ENCODE results near the gene LAD1.

Gene LAD1

GRCh38 chr1:201391651-201392511, 7.2 kb downstream of the LAD1 start:
- no peak for DNase-seq (ENCODE audit: low spot score)

DNA sequence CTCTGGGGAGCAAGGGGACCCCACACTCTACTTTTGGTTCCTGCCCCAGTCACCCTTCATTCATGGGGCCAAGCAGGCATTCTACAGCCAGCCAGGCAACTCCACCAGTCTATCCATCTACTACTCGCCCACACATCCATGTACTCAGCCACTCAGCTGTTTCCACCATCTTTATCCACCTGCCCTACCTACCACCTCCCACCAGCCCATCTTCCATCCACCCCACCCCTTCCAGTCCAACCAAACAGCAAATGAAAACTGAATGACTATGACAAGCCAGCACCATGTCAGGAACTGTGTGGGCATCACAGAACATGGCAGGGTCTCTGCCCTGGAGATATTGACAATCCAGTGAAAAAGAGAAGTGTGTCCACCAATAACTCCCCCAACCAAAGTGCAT, 7.9 kb downstream of the LAD1 start:
- DNase-seq (ENCODE audit: low spot score) = no peak

DNA sequence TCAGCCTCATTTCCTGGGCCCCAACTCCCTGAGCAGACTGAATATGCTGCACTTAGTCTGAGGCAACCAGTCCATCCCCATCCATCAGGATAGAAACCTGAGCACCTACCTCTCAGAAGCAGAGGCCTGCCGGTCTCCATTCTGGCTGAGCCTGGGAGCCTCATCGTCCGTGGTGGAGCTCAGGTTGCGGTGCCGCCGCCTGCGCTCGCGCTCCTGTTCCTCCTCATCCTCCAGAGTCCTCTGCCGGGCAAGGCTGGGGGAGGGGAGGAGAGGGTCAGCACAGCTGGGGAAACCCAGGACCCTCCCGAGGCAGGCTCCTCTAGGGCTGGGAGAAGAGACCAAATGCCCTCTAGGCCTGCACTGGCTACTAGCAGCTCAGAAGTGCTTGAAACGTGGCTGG, 10.1 kb downstream of the LAD1 start:
- no peak for DNase-seq (ENCODE audit: low spot score)

- no peak for DNase-seq (ENCODE audit: low spot score)
Observed at GRCh38 chr1:201386208-201386607, 12.9 kb downstream of the LAD1 start.

- peak; percentile 69 for DNase-seq (ENCODE audit: low spot score)
Observed at GRCh38 chr1:201385299-201385891, 13.7 kb downstream of the LAD1 start.

GRCh38 chr1:201384406-201384782, 14.7 kb downstream of the LAD1 start:
- no peak for DNase-seq (ENCODE audit: low spot score)

DNA sequence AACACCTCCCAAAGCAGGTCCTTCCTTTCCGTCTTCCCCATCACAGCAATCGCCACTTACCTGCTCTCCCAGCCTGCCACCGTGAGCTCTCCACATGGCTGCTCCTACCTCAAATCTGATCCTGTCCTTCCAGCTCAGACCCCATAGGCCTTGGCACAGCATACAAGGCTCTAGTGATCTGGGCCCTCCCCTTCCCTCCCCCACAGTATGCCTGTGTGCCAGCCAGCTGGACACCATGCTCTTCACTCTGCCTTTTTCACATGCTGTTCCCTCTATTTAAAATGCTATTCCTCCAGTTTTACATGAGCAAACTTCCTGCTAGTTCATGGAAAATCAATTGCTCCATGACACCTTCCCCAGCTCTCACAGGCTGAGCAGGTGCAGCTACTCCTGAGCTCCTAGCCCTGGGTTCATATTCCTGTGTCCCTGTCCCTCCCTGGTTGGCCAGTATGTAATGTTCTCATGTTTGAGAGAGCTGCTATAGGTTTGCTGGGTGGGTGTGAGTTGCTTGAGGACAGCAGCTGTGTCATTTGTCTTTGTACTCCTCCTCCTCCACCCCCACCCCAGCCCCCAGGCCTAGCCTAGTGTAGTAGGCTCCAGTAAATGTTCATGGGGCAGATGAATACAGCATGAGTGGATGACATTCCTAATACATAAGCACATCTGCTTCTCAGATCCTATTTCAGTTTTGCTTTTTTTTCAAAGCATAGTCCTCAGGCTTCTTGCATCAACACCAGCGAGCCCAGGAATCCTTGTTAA, 15.3 kb downstream of the LAD1 start:
- peak; percentile 89 for DNase-seq (ENCODE audit: low spot score)

DNA sequence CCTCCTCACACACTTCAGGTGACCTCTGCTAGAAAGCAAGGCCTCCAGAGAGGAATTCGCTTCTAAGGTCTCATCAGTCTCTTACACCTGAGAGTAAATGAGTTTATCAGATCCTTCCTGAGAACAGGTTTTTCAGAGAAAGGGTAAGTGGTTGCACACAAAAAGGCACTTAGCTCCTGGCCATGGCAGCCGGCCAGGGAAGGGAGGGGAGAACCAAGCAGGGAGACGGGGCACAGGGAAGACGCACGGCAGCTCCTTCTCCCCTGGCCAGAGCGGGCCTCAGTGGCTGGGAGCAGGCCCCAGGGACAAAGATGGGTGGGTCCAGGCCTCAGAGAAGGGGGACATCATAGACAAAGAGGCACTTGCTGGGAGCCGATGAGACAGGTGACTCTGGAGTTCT, 18.0 kb downstream of the LAD1 start:
- DNase-seq (ENCODE audit: low spot score) = no peak

DNA sequence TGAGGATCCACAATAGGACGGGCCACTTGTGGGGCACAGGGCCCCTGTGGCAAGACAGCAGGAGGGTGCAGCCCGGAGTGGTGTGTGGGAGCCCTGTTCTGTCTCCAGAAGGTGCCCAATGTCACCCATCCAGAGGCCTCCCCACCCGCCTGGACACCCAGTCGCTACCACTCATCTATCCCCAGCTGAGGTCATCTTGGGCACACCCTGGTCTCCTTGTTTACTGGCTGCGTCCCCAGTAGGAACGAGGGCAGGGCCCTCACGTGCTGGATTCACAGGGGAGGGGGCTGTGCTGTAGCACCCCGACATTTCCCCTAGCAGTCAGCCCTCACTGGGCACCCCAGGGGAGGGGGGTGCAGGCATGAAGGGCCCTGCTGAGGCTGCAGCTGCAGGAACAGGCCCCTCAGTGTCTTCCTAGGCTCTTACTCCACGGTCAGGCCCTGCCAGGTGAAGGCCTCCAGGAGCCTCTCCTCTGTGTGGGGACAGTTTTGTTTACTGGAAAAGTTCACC, 19.3 kb downstream of the LAD1 start:
- DNase-seq (ENCODE audit: low spot score) = no peak

DNA sequence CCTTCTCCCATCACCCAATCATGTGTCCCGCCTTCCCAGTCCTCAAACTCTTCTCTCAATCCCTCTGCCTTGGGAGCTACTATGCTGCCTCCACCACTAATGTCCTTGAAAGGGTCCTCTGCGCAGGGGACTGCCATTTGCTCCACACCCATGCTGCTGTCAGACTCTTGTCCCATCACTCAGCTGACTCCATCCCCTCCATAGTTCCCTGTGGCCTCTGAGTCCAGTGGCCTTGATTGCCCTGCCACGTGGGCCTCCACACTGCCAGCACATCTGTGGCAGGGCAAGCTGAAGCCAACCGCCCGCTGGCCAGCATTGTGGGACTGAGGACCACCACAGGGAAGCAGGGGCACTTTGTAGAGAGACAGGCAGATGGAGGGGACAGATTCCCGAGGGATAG, 20.3 kb downstream of the LAD1 start:
- no peak for DNase-seq (ENCODE audit: low spot score)

DNA sequence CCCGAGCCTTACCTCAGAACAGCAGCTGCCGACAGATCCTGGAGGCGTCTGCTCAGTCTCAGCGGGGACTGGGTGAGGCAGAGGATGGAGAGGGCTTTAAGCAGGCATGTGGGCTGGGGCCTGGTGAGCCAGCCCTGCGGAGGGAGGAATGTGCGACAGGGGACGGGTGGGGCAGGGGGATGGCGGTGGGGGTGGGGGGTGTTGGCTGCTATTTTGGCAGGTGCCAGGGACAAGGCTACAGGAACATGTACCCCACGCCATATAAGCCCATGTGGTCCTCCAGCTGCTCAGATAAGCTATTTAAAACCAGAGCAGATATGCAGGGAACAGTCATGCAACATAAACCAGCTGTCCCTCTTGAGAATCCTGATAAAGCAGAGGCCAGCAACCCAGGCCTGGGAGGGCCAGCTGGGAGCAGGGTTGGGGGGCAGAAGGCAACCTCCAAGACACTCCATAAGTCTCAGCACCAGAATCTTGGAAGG, 21.5 kb downstream of the LAD1 start, which contains the start of gene TNNT2:
TSS of gene TNNT2 (minus strand) at position 70 of the 482 bp plus-strand sequence. CDS start 4,426 bp downstream, outside the sequence.
- DNase-seq (ENCODE audit: low spot score) = no peak

DNA sequence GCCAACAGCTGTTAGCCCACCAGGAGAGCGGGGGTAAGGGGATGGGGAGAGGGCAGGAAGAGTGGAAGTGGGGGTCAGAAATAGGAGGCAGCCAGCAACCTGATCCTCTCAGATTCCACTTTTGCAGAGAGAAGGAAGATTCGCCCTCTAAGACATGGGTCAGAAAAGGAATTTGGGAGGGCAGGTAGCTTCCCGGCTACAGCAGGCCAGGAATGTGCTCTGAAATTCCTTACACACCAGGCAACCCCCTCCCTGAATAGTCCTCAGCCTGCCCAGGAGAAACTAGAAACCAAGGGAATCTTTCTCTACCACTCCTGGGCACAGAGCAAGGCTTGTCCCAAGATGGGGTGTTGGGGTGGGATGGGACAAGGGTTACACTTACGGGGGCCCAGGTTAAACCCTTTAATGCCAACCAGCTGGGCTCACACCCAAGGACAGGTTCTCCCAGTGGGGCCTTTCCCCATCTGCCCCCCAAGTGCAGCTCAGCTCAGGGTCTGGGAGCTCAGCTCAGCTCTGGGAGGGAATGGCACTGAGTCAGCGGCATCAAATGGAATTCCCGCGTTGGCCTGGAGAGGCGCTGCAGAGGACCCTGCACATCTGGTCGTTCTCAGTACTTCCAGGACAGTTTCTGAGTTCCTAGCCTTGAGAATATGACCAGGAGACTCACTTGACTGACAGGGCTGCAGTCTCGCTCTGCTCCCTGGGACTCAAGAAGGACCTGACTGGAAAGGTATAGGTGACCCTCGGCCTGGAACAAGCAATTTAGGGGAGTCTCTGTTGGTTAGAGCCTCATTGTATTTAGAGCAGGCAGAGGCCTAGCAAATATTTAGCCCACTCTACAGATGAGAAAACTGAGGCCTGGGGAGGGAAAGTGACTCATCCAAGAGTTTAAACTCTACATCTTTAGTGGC, 22.4 kb downstream of the LAD1 start:
- peak; percentile 81 for DNase-seq (ENCODE audit: low spot score)

DNA sequence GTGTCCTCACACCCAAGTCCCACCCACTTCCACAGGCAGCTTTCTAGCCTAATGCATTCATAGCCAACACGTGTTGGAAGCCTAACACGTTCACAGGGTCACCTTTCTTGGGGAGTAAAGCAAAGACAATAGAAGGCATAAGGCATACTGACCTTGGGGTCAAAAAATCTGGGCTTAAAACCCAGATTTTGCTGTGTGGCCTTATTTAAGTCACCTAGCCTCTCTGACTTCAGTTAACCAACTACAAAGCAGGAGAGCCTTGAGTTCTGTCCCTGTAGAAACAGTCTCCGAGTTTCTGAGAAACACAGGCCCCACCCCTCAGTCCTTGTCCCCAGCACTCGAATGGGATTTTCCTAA, 23.0 kb downstream of the LAD1 start:
- DNase-seq (ENCODE audit: low spot score) = no peak

- no peak for DNase-seq (ENCODE audit: low spot score)
Observed at GRCh38 chr1:201375169-201375568, 24.0 kb downstream of the LAD1 start.

DNA sequence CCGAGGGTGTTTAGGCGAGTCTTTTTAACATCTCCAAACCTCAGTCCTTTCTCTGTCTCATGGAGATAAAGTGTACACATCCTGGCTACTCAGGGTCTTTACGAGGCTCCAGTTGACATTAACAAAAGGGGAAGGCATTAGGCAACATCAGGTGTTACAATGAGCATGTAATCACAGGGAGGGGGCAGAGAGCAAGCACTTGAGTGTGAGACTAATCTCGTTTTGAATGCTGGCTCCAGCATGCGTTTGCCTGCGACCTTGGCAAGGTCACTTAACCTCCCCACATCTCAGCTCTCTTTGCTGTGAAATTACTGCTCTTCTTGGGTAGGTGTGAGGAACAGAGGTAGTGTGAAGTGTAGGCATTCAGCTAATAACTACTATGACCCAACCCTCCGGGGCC, 24.8 kb downstream of the LAD1 start:
- DNase-seq (ENCODE audit: low spot score) = no peak

DNA sequence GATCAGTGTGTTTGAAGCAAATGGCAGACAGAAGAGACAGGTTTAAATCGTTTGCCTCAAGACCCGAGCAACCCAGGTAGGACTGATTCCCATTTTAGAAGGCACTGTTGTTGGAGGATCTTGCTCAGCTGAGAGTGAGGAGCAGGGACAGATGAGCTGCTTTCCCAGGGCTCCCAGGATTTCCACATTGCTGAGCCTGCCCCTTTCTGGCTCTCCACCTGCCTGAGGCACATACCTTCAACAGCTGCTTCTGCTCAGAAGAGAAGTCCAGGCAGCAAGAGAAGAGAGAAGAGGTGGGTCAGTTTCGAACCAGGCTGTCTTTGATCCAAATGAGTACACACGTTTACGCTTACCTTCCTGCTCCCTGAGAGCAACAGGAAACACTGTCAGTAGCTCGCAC, 27.3 kb downstream of the LAD1 start:
- no peak for DNase-seq (ENCODE audit: low spot score)

DNA sequence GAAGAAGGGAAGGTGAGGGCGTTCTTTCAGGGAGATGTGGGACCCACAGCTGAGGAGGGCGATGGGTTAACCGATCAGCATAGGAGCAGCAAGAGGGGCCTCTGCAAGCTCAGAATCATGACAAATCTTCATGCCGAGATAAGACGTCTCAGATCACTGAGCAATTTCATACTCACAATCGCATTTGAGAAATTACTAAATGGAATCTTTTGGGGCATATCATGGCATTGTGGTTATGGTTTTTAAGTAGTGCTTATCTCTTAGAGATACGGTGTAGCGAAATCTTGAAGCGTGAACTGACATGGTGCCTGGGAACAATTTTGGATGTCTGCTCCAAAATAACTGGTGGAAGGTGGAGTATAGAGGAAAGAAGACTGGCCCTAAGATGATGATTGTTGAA, 27.8 kb downstream of the LAD1 start:
- no peak for DNase-seq (ENCODE audit: low spot score)

GRCh38 chr1:201370500-201370899, 28.6 kb downstream of the LAD1 start:
- no peak for DNase-seq (ENCODE audit: low spot score)

DNA sequence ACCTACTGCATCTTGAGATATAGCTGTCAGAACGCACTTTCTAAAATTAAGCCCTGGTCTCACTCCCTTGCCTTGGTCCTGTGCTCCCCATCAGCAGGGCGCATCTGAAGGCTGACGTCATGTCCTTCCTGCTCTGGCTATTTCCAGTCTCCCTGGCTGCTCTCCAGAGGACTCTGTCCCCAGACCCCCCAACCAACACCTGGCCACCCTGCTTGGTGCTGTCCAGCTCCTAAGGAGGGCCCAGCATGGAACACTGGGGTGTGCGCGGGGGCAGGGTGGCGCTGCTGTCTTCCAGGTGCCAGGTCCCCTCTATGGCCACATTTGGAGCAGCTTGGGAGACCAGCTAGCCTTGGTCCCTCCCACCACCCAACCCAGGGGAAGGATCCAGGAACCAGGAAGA, 29.9 kb downstream of the LAD1 start:
- no peak for DNase-seq (ENCODE audit: low spot score)

DNA sequence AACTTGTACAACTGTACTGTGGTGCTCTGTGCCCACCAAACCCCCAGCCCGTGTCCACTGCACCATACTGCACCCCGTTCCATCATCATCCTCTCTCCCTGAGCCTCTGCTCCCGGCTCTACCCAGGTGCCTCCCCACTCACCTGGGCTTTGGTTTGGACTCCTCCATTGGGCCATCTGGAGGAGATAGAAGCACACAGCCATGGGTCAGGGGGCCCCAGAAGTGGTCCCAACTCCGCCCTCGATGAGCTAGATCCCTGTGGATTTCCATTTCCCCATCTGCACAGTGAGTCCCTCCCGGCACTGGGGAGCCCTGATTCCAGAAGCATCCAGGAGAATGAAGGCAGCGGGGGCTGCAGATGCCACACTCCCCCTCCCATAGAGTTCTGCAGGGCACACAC, 32.4 kb downstream of the LAD1 start:
- no peak for DNase-seq (ENCODE audit: low spot score)

GRCh38 chr1:201365251-201365650, 33.9 kb downstream of the LAD1 start:
- no peak for DNase-seq (ENCODE audit: low spot score)

DNA sequence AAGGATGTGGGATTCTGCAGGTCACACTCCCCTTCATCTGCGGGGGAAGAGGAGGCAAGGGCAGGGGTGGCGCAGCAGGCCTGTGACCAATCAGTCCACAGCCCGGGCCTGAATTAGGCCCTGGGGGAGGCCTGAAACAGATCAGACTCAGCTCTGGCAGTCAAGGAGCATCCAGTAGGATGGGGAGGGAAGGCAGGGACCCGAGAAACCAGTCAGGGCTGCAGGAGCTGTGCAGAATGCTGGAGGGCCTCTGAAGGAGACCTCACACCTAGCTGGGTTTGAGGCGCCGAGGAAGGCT, 34.4 kb downstream of the LAD1 start:
- DNase-seq (ENCODE audit: low spot score) = no peak

All from AG08396 (cell line).